Measurements from ENCODE around the gene PHLDB1. TPM values are rescaled to one million over a fixed set of nuclear protein-coding genes. Genes with fewer than 3 reads are reported as not detected.

The PHLDB1 gene
- total RNA-seq, 2 donors from 2014 or later, result 206 to 377 TPM

GRCh38 chr11:118615282-118615975, 8.0 kb downstream of the PHLDB1 start:
- TF ChIP-seq CTCF (IDR thresholded peaks at IDR 0.05), result no peak
- H3K4me3 ChIP-seq, result no peak overlapping the region
- no peak for DNase-seq (ENCODE audit: low spot score)
- peak overlapping the region; percentile 22 to 57 for H3K27ac ChIP-seq
- no peaks in the 10 kb centered on the region for H3K9me3 ChIP-seq
- H3K4me1 ChIP-seq (ENCODE audit: control insufficient read depth in 1 of 2, low read depth in 2 of 2), result peaks cover 30 to 55% of the 10 kb centered on the region in 2 donors
- ATAC-seq (ENCODE audit: insufficient number of reproducible peaks, low FRiP score, low read depth), result no peak
- peaks cover 25% of the 10 kb centered on the region for H3K36me3 ChIP-seq
- H3K27me3 ChIP-seq (replicated peaks; ENCODE audit: insufficient read depth), result no peaks in the 10 kb centered on the region

- no peak for DNase-seq (ENCODE audit: low spot score)
- no peak for TF ChIP-seq CTCF (IDR thresholded peaks at IDR 0.05)
- Histone ChIP-seq H3K36me3 (peaks cover 25% of the 10 kb centered on the region), H3K27ac (peak overlapping the region; percentile 22 to 57), H3K4me3 (no peak overlapping the region), H3K4me1 (ENCODE audit: control insufficient read depth in 1 of 2, low read depth in 2 of 2) (peaks cover 34 to 57% of the 10 kb centered on the region in 2 donors), H3K9me3 (no peaks in the 10 kb centered on the region), H3K27me3 (replicated peaks; ENCODE audit: insufficient read depth) (no peaks in the 10 kb centered on the region)
- ATAC-seq (ENCODE audit: insufficient number of reproducible peaks, low FRiP score, low read depth), result no peak
These were observed 8.6 kb downstream of the PHLDB1 start for GRCh38 chr11:118615976-118616371.

- H3K9me3 ChIP-seq, result no peaks in the 10 kb centered on the region
- ATAC-seq (ENCODE audit: insufficient number of reproducible peaks, low FRiP score, low read depth) (no peak), DNase-seq (ENCODE audit: low spot score) (no peak)
- no peaks in the 10 kb centered on the region for H3K27me3 ChIP-seq (replicated peaks; ENCODE audit: insufficient read depth)
- peaks cover 31 to 61% of the 10 kb centered on the region in 2 donors for H3K4me1 ChIP-seq (ENCODE audit: control insufficient read depth in 1 of 2, low read depth in 2 of 2)
- TF ChIP-seq CTCF (IDR thresholded peaks at IDR 0.05), result no peak
- H3K36me3 ChIP-seq, result peaks cover 25% of the 10 kb centered on the region
- H3K27ac ChIP-seq, result peak overlapping the region; percentile 89 to 98
- no peak overlapping the region for H3K4me3 ChIP-seq
These were observed 10.9 kb downstream of the PHLDB1 start for GRCh38 chr11:118618115-118618990.

GRCh38 chr11:118618991-118619375, 11.6 kb downstream of the PHLDB1 start:
- Histone ChIP-seq H3K4me1 (ENCODE audit: control insufficient read depth in 1 of 2, low read depth in 2 of 2) (peaks cover 31 to 68% of the 10 kb centered on the region in 2 donors), H3K9me3 (no peaks in the 10 kb centered on the region), H3K27ac (peak overlapping the region; percentile 89 to 98), H3K36me3 (peaks cover 21% of the 10 kb centered on the region), H3K4me3 (peak overlapping the region; percentile 31), H3K27me3 (replicated peaks; ENCODE audit: insufficient read depth) (no peaks in the 10 kb centered on the region)
- peak; percentile 24 for ATAC-seq (ENCODE audit: insufficient number of reproducible peaks, low FRiP score, low read depth)
- no peak for DNase-seq (ENCODE audit: low spot score)
- TF ChIP-seq CTCF (IDR thresholded peaks at IDR 0.05), result no peak
